ENCODE data around the gene KRT6A. TPM values are rescaled to one million over a fixed set of nuclear protein-coding genes. Genes with fewer than 3 reads are reported as not detected.

KRT6A gene
- total and polyA plus RNA-seq, 12 donors = 0.24 to 2.7 (median 0.66) TPM; not detected in 8

DNA sequence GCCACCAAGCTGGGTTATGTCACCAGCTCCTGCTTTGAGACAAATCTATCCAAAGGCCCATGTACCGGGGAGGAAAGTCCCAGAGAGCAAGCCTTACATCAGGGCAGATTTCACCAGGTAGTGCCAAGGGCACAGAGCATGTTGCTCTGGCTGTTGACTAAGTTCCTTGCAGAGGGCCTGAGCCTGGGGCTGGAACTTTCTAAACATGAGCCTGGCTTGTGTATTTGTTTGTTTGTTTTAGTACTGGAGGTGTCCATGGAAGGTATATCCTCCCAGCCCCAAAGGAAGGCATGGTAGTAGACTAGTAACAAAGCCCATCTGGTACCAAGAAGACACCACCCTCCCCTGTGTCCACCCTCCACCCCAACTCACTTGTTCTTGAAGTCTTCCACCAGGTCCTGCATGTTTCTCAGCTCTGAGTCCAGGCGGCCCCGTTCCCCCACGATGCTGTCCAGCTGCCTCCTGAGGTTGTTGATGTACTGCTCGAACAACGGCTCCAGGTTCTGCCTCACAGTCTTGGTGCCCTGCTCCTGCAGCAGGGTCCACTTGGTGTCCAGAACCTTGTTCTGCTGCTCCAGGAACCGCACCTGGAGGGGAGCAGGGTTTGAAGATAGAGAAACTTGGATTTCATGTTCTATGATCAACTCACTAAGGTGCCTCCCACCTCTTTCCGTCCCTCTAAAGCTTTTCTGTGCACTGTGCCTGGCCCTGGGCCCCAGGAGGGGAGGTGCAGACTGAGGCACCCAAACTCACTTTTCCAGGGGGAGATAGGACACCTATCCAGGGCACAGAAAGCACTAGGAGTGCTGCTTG is 25.7 kb upstream of the KRT6A start:
- Histone ChIP-seq H3K9me3 (replicated peaks in 1 of 3) (no peaks in the 10 kb centered on the region), H3K4me3 (no peak overlapping the region), H3K4me1 (replicated peaks in 1 of 2) (no peaks in the 10 kb centered on the region), H3K36me3 (replicated peaks in 1 of 2) (no peaks in the 10 kb centered on the region), H3K27ac (no peak overlapping the region), H3K27me3 (no peaks in the 10 kb centered on the region)
- TF ChIP-seq, protein P1, sequence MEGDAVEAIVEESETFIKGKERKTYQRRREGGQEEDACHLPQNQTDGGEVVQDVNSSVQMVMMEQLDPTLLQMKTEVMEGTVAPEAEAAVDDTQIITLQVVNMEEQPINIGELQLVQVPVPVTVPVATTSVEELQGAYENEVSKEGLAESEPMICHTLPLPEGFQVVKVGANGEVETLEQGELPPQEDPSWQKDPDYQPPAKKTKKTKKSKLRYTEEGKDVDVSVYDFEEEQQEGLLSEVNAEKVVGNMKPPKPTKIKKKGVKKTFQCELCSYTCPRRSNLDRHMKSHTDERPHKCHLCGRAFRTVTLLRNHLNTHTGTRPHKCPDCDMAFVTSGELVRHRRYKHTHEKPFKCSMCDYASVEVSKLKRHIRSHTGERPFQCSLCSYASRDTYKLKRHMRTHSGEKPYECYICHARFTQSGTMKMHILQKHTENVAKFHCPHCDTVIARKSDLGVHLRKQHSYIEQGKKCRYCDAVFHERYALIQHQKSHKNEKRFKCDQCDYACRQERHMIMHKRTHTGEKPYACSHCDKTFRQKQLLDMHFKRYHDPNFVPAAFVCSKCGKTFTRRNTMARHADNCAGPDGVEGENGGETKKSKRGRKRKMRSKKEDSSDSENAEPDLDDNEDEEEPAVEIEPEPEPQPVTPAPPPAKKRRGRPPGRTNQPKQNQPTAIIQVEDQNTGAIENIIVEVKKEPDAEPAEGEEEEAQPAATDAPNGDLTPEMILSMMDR (IDR thresholded peaks at IDR 0.05) = no peak
- no peak for TF ChIP-seq POLR2A (IDR thresholded peaks at IDR 0.05)
- 73 to 88% (median 82%) methylated on average over 6 to 8 of the region's 8 CpGs for WGBS, 4 donors
- DNase-seq = peak in 1 of 7 donors; percentile 21
- intact Hi-C loops (cut with DNase I) = no loop called here

DNA sequence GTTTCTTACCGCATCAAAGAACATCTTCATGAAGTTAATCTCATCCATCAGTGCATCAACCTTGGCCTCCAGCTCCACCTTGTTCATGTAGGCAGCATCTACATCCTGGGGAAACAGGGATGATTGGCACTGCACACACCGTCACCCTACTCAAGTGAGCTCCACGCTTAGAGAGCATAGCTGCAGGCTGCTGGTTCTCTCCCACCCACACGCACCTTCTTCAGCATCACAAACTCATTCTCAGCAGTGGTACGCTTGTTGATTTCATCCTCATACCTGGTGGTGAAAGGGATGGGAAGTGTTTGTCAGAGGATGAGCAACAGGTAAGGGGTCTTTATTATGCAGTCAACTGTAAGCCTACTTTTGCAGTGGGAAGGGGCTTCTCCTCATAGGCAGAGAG is 24.8 kb upstream of the KRT6A start:
- WGBS, 4 donors = 85 to 95% (median 91%) methylated on average over 5 of the region's 5 CpGs
- H3K27me3 ChIP-seq = no peaks in the 10 kb centered on the region
- no peaks in the 10 kb centered on the region for H3K4me1 ChIP-seq (replicated peaks in 1 of 2)
- no peaks in the 10 kb centered on the region for H3K9me3 ChIP-seq (replicated peaks in 1 of 3)
- TF ChIP-seq, protein P1 (IDR thresholded peaks at IDR 0.05) = no peak
- TF ChIP-seq POLR2A (IDR thresholded peaks at IDR 0.05) = no peak
- H3K27ac ChIP-seq = no peak overlapping the region
- intact Hi-C loops (cut with DNase I) = no loop called here
- DNase-seq = peak in 1 of 7 donors; percentile 18
- H3K36me3 ChIP-seq (replicated peaks in 1 of 2) = no peaks in the 10 kb centered on the region
- H3K4me3 ChIP-seq = no peak overlapping the region

DNA sequence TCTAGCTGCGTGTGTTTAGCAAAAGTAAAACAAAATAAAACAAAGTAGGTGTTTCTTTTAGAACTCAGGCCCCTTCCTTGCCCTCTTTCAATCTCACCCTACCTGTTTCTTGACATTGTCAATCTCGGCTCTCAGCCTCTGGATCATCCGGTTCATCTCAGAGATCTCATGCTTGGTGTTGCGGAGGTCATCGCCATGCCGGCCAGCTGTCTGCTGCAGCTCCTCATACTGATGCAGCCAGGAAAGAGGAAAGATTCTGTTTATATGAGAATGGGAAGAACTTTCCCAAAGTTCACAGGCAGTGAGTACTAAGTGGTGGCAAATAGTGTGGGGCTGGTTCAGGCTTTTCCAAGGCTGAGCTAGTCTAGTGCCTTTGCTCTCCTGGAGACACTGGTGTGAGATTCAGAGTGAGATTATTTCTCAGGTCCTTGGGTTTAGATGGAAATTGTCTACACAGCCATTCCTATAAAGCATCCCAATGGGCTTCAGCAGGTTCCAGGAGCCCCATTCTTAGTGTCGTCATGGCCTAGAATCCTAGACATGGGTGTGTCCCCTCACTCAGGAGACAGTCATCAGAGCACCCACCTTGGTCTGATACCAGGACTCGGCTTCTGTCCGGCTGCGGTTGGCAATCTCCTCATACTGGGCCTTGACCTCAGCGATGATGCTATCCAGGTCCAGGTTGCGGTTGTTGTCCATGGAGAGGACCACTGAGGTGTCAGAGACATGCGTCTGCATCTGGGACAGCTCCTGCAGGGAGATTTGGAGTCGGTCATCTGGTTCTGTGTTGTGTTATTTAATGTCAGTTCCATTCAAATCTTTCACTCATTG is 24.2 kb upstream of the KRT6A start:
- intact Hi-C loops (cut with DNase I) = no loop called here
- H3K27ac ChIP-seq = no peak overlapping the region
- peak in 1 of 7 donors; percentile 28 for DNase-seq
- no peaks in the 10 kb centered on the region for H3K9me3 ChIP-seq (replicated peaks in 1 of 3)
- no peak for TF ChIP-seq POLR2A (IDR thresholded peaks at IDR 0.05)
- TF ChIP-seq, protein P1 (IDR thresholded peaks at IDR 0.05) = no peak
- no peaks in the 10 kb centered on the region for H3K4me1 ChIP-seq (replicated peaks in 1 of 2)
- H3K36me3 ChIP-seq (replicated peaks in 1 of 2) = no peaks in the 10 kb centered on the region
- 88 to 97% (median 92%) methylated on average over 13 to 14 of the region's 14 CpGs for WGBS, 4 donors
- H3K27me3 ChIP-seq = no peaks in the 10 kb centered on the region
- H3K4me3 ChIP-seq = no peak overlapping the region

All from adrenal gland (tissue), 12 donors.